Activated CD4-positive, alpha-beta T cell treated with anti-CD3 and anti-CD28 coated beads, Interleukin-2, amount 50 U/mL, for 1 hour (primary cell): ENCODE data around the gene ATF7IP2.
"Not testable (repeated sequence)": the region's sequence is repeated elsewhere in the genome, so short reads cannot be mapped to it uniquely, and the experiment has no call there.

Source experiments
- DNase-seq: peaks from one replicate; pipeline ENCODE4 v3.0.0-alpha.2; 2020

ATF7IP2 gene

GRCh38 chr16:10376229-10376628 lies 9.6 kb upstream of the ATF7IP2 start:
- DNase-seq, result no peak

GRCh38 chr16:10383626-10384025 lies 2.2 kb upstream of the ATF7IP2 start:
- no peak for DNase-seq

GRCh38 chr16:10386517-10387100 lies 748 bp downstream of the ATF7IP2 start:
- DNase-seq, result no peak

DNA sequence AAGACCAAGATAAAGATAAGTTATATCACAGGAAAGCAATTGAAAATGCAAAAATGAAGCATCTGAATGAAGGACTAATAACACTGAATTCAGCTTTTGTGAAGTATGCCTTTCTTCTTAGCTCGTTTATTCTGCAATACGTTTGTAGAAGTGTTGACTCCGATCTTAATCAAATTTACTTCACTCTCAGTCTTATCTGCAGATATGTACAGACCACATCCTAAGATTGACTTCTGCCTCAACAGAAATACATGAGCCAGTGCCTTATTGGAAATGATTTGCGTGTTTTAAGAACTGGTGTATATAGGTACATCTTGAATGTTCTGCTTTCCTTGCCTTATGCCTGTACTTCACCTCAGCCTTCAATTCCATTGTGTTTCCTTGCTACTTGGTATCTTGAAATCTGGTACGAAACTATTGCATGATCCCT lies 1.3 kb downstream of the ATF7IP2 start:
- DNase-seq, result no peak

DNA sequence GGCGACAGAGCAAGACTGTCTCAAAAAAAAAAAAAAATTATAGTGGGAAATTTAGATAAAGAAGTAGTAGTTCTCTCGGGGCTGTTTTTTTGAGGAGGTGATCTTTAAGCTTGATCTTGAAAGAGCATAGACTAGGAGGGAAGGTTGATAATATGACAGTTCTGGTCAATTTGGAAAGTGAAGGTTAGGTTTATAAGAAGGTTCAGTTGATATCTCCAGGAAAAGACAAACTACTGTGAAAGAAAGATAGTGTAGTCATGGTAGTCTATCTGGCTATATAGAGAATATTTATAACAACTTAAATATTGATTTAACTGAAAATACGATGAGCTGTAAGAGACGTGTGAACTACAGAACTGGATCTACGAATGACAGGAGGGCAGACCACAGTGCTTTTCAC lies 3.1 kb downstream of the ATF7IP2 start:
- no peak for DNase-seq

DNA sequence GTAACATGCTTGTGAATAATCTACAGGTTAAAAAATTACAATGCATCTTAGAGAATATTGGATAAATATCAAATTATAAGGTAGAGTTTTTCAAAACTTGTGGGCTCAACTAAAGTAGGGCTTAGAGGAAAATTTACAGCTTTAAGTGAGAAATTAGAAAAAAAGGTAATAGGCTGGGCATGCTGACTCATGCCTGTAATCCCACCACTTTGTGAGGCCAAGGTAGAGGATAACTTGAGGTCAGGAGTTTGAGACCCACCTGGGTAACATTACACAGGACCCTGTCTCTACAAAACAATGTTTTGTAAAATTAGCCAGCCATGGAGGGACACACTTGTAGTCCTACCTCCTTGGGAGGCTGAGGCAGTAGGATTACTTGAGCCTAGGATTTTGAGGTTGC lies 4.5 kb downstream of the ATF7IP2 start:
- DNase-seq, result no peak

GRCh38 chr16:10390867-10391266 lies 5.0 kb downstream of the ATF7IP2 start:
- no peak for DNase-seq

DNA sequence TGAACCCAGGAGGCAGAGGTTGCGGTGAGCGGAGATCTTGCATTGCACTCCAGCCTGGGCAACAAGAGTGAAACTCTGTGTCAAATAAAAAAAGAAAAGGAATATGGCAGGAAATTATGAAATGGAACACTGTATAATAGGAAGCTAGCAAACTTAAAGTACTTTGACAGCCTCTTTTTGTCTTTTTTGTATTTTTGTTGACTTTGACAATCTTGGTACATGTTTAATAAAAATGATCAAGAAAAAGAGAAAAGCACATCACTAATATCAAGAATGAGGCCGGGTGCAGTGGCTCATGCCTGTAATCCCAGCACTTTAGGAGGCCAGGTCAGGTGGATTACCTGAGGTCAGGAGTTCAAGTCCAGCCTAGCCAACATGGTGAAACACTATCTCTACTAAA lies 5.5 kb downstream of the ATF7IP2 start:
- no peak for DNase-seq

GRCh38 chr16:10402975-10403374 lies 17.1 kb downstream of the ATF7IP2 start:
- no peak for DNase-seq

DNA sequence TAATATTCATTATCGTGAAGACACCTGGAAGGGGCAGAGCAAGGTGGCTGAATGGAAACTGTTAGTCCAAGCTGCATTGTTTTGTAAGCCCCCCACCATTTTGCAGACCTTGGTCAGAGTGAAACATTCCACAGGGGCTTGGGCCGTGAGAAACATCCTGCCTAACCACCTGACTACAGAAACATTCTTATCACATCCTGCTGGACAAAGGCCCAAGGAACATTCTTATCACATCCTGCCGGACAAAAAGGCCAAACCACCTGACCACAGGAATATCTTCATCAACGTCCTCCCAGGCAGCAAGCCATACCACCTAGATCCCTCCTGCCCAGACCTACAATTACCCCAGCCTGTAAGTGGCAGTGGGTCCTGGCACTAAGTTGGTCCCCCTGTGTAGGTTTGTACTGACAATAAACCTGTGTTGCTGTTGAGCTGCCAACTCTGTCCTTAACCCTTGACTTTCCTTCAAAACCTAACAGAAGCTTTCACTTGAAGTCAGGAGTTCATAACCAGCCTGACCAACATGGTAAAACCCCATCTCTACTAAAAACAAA lies 19.6 kb downstream of the ATF7IP2 start:
- no peak for DNase-seq

DNA sequence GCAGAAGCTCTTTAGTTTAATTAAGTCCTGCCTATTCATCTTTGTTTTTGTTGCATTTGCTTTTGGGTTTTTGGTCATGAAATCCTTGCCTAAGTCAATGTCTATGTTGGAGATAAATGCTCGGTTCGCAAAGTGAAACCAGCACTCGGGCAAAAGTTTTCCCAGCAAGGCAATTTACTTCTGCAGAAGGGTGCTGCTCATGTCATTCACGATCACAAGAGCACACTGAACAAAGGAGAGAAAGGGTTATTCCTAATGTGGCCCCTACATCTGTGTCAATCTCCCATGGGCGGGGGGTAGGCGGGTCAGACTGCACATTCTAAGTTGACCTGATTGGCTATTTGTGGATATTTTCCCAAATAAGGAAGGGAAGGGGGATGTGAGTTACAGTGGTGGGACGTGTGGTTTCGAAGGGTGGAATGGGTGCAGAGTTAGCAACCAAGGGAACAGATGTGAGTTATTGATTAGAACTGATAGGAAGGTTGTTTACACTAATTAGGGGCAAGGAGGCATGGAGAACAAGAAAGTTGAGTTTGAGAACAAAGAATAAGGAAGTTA lies 23.0 kb downstream of the ATF7IP2 start:
- no peak for DNase-seq

DNA sequence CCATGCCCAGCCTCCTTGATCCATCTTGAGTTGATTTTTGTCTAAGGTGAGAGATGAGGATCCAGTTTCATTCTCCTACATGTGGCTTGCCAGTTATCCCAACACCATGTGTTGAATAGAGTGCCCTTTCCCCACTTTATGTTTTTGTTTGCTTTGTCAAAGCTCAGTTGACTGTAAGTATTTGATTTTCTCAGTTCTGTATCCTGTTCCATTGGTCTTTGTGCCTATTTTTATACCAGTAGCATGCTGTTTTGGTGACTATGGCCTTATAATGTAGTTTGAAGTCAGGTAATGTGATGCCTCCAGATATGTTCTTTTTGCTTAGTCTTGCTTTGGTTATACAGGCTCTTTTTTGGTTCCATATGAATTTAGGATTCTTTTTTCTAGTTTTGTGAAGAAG lies 23.9 kb downstream of the ATF7IP2 start:
- DNase-seq, result not testable (repeated sequence)

- no peak for DNase-seq
These were observed 24.6 kb downstream of the ATF7IP2 start for GRCh38 chr16:10410469-10410868.

- no peak for DNase-seq
These were observed 27.2 kb downstream of the ATF7IP2 start for GRCh38 chr16:10412935-10413601.

DNA sequence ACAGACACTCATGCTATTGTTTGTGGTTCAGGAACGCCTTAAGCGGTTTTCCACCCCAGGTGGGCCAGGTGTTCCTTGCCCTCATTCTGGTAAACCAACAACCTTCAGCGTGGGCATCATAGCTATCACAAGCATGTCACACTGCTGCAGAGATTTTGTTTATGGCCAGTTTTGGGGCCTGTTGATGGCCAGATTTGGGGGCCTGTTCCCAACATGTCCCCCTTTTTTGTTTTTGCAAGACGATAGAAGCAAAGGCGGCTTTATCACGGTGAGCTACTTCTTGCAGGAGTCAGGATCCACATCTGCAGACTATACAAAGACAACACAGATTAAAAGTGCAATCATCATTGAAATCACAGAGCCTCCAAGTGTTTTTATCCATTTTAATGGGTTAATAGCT lies 32.3 kb downstream of the ATF7IP2 start:
- DNase-seq, result not testable (repeated sequence)

- DNase-seq, result no peak
These were observed 33.8 kb downstream of the ATF7IP2 start for GRCh38 chr16:10419701-10420100.

GRCh38 chr16:10421596-10421995 lies 35.7 kb downstream of the ATF7IP2 start:
- no peak for DNase-seq

GRCh38 chr16:10428433-10429168 lies 42.7 kb downstream of the ATF7IP2 start:
- DNase-seq, result no peak

DNA sequence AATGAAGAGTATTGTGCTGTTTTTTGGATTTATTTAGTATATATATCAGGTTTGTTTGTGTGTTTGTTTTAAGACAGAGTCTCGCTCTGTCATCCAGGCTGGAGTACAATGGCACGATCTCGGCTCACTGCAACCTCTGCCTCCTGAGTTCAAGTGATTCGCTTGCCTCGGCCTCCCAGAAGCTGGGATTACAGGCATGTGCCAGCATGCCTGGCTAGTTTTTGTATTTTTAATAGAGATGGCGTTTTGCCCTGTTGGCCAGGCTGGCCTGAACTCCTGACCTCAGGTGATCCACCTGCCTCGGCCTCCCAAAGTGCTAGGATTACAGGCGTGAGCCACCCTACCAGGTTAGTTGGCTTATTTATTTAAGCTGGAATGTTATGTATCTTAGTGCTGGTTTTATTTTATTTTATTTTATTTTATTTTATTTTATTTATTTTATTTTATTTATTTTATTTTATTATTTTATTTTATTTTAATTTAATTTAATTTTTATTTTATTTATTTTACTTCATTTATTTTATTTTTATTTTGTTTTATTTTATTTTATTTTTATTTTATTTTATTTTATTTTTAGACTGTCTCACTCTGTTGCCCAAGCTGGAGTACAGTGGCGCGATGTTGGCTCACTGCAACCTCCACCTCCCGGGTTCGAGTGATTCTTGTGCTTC lies 43.6 kb downstream of the ATF7IP2 start:
- not testable (repeated sequence) for DNase-seq

DNA sequence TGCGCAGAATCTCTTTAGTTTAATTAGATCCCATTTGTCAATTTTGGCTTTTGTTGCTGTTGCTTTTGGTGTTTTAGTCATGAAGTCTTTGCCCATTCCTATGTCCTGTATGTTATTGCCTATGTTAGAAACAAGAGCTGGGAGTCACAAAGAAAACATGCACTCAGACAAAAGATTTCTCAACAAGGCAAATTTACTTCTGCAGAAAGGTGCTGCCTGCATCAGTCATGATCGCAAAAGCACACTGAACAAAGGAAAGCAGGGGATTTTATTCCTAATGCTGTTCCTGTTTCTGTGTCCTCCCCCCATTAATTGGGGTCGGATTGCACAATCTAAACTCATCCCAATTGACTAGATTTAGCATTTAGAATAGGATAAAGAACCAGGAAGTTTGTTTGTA lies 55.9 kb downstream of the ATF7IP2 start:
- DNase-seq, result no peak

- no peak for DNase-seq
These were observed 61.4 kb downstream of the ATF7IP2 start for GRCh38 chr16:10447289-10447688.

- DNase-seq, result not testable (repeated sequence)
These were observed 66.6 kb downstream of the ATF7IP2 start for GRCh38 chr16:10452208-10453158.
